Epidermal melanocyte (primary cell): ENCODE data around the gene GAGE2A.
"Not testable (repeated sequence)": the region's sequence is repeated elsewhere in the genome, so short reads cannot be mapped to it uniquely, and the experiment has no call there.

Experiments
- DNase-seq: peaks from one replicate; pipeline ENCODE4 v3.0.0; 2011; ENCODE audit warnings: low spot score; ENCODE audit not compliant: insufficient read length

GAGE2A gene, protein sequence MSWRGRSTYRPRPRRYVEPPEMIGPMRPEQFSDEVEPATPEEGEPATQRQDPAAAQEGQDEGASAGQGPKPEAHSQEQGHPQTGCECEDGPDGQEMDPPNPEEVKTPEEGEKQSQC

DNA sequence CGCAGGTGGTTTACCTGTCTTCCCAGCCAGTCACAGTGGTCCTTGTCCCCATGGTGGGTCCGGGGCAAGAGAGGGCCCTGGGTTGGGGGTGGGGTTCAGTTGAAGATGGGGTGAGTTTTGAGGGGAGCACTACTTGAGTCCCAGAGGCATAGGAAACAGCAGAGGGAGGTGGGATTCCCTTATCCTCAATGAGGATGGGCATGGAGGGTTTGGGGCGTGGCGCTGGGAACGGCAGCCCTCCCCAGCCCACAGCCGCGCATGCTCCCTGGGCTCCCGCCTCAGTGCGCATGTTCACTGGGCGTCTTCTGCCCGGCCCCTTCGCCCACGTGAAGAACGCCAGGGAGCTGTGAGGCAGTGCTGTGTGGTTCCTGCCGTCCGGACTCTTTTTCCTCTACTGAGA lies at the start of gene GAGE2A:
GAGE2A (plus strand) TSS at position 301 of the 400 bp plus-strand sequence. CDS start 1,155 bp downstream, outside the sequence.
- DNase-seq: not testable (repeated sequence)

DNA sequence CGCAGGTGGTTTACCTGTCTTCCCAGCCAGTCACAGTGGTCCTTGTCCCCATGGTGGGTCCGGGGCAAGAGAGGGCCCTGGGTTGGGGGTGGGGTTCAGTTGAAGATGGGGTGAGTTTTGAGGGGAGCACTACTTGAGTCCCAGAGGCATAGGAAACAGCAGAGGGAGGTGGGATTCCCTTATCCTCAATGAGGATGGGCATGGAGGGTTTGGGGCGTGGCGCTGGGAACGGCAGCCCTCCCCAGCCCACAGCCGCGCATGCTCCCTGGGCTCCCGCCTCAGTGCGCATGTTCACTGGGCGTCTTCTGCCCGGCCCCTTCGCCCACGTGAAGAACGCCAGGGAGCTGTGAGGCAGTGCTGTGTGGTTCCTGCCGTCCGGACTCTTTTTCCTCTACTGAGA lies 47.9 kb upstream of the GAGE2A start, which contains the start of gene GAGE12D:
GAGE12D (plus strand) TSS at position 301 of the 400 bp plus-strand sequence. CDS start 1,155 bp downstream, outside the sequence.
- not testable (repeated sequence) for DNase-seq

DNA sequence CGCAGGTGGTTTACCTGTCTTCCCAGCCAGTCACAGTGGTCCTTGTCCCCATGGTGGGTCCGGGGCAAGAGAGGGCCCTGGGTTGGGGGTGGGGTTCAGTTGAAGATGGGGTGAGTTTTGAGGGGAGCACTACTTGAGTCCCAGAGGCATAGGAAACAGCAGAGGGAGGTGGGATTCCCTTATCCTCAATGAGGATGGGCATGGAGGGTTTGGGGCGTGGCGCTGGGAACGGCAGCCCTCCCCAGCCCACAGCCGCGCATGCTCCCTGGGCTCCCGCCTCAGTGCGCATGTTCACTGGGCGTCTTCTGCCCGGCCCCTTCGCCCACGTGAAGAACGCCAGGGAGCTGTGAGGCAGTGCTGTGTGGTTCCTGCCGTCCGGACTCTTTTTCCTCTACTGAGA lies 38.3 kb upstream of the GAGE2A start, which contains the start of gene GAGE12E:
GAGE12E (plus strand) TSS at position 301 of the 400 bp plus-strand sequence. CDS start 1,155 bp downstream, outside the sequence.
- not testable (repeated sequence) for DNase-seq

DNA sequence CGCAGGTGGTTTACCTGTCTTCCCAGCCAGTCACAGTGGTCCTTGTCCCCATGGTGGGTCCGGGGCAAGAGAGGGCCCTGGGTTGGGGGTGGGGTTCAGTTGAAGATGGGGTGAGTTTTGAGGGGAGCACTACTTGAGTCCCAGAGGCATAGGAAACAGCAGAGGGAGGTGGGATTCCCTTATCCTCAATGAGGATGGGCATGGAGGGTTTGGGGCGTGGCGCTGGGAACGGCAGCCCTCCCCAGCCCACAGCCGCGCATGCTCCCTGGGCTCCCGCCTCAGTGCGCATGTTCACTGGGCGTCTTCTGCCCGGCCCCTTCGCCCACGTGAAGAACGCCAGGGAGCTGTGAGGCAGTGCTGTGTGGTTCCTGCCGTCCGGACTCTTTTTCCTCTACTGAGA lies 28.8 kb upstream of the GAGE2A start, which contains the start of gene GAGE12F:
GAGE12F (plus strand) TSS at position 301 of the 400 bp plus-strand sequence. CDS start 1,155 bp downstream, outside the sequence.
- not testable (repeated sequence) for DNase-seq

DNA sequence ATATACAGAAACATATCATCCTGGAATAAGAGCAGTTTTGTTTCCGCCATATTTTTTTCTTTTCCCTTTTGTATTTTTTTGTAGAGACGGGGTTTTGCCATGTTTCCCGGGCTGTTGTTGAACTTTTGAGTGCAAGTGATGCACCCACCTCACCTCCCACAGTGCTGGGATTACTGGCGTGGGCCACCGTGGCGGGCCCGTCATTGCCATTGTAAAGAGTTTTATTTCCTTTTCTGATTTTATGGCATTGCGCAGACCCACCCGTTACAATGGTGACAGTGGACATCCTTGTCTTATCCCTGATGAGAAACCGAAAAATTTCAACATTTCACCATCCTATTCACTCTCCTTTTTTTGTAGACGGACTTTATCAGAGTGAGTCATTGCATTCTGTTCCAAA lies 20.6 kb upstream of the GAGE2A start:
- DNase-seq: not testable (repeated sequence)

DNA sequence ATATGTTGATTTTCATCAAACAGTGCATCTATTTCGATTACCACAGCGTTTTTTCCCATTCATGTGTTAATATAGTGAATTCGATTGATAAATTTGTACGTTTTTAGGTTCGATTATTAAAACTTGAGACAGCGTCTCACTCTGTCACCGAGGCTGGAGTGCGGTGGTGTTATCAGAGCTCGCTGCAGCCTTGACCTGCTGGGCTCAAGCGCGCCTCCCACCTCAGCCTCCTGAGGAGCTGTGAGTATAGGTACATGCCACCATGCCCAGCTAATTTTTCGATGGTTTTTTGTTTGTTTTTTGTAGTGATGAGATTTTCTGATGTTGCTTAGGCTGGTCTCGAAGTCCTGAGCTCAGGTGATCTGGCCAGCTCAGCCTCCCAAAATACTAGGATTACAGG lies 20.1 kb upstream of the GAGE2A start:
- DNase-seq: not testable (repeated sequence)

DNA sequence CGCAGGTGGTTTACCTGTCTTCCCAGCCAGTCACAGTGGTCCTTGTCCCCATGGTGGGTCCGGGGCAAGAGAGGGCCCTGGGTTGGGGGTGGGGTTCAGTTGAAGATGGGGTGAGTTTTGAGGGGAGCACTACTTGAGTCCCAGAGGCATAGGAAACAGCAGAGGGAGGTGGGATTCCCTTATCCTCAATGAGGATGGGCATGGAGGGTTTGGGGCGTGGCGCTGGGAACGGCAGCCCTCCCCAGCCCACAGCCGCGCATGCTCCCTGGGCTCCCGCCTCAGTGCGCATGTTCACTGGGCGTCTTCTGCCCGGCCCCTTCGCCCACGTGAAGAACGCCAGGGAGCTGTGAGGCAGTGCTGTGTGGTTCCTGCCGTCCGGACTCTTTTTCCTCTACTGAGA lies 19.2 kb upstream of the GAGE2A start, which contains the start of gene GAGE12G:
GAGE12G (plus strand) TSS at position 301 of the 400 bp plus-strand sequence. CDS start 1,155 bp downstream, outside the sequence.
- DNase-seq: not testable (repeated sequence)

DNA sequence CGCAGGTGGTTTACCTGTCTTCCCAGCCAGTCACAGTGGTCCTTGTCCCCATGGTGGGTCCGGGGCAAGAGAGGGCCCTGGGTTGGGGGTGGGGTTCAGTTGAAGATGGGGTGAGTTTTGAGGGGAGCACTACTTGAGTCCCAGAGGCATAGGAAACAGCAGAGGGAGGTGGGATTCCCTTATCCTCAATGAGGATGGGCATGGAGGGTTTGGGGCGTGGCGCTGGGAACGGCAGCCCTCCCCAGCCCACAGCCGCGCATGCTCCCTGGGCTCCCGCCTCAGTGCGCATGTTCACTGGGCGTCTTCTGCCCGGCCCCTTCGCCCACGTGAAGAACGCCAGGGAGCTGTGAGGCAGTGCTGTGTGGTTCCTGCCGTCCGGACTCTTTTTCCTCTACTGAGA lies 9.6 kb upstream of the GAGE2A start, which contains the start of gene GAGE12H:
GAGE12H (plus strand) TSS at position 301 of the 400 bp plus-strand sequence. CDS start 1,155 bp downstream, outside the sequence.
- not testable (repeated sequence) for DNase-seq

DNA sequence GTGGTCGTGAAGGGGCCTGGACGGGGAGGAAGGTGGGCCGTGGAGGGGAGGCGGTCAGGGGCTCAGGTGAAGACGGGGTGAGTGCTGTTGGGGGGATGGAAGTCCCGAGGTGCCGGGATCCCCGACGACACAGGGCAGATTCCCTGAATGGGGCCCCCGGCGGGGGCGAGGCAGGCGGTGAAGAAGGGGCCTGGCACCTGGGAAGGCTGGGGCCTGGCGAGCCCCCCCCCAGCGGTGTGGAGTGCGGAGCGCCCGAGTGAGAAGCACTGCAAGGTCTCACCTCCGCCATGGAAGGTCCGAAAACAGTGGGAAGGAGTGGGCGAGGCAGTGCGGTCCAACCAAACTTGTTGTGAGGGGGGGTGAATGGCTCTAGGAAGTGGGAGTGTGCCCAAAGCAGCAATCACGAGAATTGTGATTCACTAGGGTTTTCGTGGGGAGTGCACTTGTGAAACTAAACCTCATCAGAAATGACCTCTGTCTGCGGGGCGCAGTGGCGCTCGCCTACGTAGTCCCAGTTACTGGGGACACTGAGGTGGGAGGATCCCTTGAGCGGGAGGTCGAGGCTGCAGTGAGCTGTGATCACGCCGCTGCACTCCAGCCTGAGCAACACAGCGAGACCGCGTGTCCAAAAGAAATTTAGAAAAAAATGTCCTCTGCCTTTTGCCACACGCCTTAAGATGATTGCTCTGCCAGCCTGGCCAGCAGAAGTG lies 628 bp downstream of the GAGE2A start:
- DNase-seq: not testable (repeated sequence)

DNA sequence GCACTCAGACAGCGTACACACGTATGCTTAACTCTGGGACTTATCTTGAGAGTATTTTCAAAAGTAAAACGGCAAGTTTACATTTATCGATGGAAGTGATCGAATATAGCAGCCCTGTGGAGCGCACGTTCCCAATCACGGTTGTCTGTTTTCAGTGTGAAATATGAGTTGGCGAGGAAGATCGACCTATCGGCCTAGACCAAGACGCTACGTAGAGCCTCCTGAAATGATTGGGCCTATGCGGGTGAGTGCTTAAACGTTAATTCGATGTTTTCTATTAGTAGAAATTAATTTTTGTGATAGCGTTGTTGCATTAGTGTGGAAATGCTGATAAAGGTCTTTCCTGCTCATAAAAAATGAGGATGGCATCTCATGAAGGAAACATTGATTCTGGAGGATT lies 1.2 kb downstream of the GAGE2A start:
- DNase-seq: not testable (repeated sequence)

DNA sequence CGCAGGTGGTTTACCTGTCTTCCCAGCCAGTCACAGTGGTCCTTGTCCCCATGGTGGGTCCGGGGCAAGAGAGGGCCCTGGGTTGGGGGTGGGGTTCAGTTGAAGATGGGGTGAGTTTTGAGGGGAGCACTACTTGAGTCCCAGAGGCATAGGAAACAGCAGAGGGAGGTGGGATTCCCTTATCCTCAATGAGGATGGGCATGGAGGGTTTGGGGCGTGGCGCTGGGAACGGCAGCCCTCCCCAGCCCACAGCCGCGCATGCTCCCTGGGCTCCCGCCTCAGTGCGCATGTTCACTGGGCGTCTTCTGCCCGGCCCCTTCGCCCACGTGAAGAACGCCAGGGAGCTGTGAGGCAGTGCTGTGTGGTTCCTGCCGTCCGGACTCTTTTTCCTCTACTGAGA lies 9.4 kb downstream of the GAGE2A start, which contains the start of gene GAGE1:
GAGE1 (plus strand) TSS at position 301 of the 400 bp plus-strand sequence. CDS start 1,155 bp downstream, outside the sequence.
- not testable (repeated sequence) for DNase-seq

DNA sequence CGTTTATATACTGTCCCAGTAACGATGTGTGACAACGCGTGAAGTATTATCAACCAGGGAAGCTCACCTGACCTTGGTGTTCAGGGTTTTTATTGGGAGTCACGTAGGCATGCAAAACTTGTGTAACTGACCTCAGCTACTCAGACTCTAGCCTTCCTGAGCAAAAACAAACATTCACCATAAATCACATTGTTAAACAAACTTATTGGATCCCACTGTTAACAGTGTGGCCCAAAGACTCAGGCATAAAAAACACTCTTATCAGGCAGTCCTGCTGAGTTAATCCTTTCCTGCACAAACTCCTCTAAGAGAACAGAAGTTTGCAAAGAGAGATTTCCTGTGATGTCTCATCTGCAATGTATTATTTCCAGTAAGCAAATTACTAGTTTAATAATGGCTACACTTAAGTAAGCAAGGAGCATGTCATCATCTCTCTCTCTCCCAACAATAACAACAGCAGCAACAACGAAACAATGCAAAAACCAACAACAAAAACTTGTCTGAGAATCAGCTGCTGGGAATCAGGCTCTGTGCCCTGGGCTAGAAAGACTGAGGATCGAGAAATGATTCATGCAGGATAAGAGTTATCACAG lies 21.5 kb downstream of the GAGE2A start:
- DNase-seq: no peak

DNA sequence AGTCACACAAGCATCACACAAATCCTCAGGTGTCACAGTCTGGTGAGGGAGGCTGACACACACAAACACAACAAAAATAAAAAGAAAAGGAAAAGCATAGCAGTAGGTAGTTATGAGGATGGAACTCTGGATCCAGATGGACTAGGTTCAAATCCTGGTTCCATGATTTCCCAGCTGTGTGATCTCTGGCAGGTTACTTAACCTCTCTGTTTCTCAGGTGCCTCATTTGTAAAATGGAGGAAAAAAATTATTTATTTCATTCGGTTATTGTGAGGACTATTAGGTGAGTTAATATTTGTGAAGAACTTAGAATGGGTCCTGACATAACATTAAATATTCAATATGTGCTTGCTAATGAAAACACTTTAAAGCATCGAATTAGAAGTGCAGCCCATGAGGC lies 29.3 kb downstream of the GAGE2A start:
- DNase-seq: no peak

DNA sequence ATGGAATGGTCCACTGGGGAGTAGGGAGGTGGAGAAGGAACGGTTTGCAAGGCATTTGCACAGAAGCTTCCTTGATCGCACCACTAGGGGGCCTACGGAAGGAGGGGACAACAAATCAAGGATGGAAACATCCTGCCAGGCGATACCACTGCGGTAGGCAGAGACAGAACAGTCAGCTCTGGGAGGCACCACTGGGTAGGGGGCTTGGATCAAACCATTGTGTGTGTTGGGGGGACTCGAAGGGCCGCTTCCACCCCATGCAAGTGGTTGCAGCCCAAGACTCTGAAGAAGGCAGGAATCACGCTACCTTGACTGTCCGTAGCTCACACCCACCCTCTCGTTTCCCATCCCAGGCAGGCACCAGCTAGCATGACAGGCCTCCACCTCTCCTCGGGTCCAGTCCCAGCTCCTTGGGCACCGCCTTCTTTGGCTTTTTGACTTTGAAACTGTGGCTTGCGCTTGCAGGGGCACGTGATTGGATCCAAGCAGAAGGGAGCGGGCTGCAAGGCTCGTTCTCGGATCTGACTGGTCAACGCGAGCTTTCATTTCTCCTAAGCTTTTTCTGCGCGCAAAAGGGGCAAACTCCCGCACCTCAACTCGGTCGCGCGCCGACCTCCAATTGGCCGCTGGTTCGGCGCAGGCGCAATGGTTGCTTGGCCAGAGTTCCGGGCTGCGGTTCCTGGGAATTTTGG lies 37.9 kb downstream of the GAGE2A start:
- no peak for DNase-seq

DNA sequence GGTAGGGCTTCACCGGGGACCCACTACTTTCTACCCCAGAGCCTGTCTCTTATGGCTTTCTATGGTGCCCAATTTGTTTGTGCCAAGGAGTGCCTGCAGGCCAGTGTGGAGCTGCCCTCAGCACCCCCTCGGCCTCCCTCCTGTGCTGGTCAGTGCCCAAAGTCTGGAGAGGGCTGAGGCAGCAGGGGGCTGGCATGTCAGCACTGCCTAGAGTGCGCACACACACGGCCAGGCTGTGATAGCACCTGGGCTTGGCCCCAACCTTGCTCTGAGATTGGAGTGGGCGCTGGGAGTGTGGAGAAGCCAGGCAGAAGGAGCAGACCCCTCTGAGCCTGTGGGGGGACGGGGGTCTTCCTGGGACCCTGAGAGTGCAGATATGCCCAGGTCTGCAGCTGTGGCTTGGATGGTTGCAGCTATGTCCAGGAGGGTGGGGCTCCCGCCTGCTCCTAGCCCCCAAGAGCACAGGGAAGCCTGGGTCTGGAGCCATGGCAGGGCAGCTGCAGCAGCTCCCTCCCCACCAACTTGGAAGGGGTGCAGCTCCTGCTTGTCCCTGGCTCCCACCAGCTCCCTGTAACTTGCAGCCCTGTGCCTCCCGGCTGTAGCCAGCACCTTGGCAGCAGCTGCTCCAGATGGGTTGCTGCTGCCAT lies 55.8 kb downstream of the GAGE2A start:
- DNase-seq: no peak
